A673 (cell line): Measurements from ENCODE around the gene DCLK2. TPM values are rescaled to one million over a fixed set of nuclear protein-coding genes. Genes with fewer than 3 reads are reported as not detected.

Experiments used
- BruUV-seq: library from RNA; stranded (reverse); fragments of 400-500 nt; replicated peaks from 2 replicates; lab custom pipeline; 2021; lab: Mats Ljungman, UMichigan
- CTCF ChIA-PET: fragments of 300-600 bp; sonication (Branson Sonifier 250); formaldehyde crosslinking; loops from one replicate; lab custom pipeline; 2022; ENCODE audit warnings: antibody characterized with exemption; lab: Charles Lee
- POLR2A ChIA-PET: fragments of 300-600 bp; sonication (Branson Sonifier 250); formaldehyde crosslinking; loops from one replicate; lab custom pipeline; 2022; ENCODE audit warnings: antibody characterized with exemption; ENCODE audit not compliant: low non-redundant PET; lab: Charles Lee
- DNase-seq: peaks from one replicate; pipeline ENCODE4 v3.0.0-alpha.2; 2015; ENCODE audit warnings: low spot score
- H3K27ac ChIP-seq: fragments of 200-600 bp; sonication (generic); 2 replicates; pipeline ENCODE4 v1.5.1; 2016; ENCODE audit warnings: mixed run types, low read depth, mild to moderate bottlenecking, mixed read lengths, antibody characterized with exemption, low read length; ENCODE audit not compliant: poor library complexity, severe bottlenecking
- H3K27me3 ChIP-seq: fragments of 200-600 bp; sonication (generic); replicated peaks from 2 replicates; pipeline ENCODE4 v1.6.1; 2017; ENCODE audit warnings: mixed run types, low read depth, mild to moderate bottlenecking, mixed read lengths, antibody characterized with exemption, low read length; ENCODE audit not compliant: insufficient read depth, poor library complexity
- H3K36me3 ChIP-seq: fragments of 200-600 bp; sonication (generic); 2 replicates; pipeline ENCODE4 v1.6.1; 2016; ENCODE audit warnings: mixed run types, mild to moderate bottlenecking, mixed read lengths, antibody characterized with exemption, low read length; ENCODE audit not compliant: insufficient read depth, poor library complexity, severe bottlenecking
- H3K4me1 ChIP-seq: fragments of 200-600 bp; sonication (generic); 2 replicates; pipeline ENCODE4 v1.6.1; 2017; ENCODE audit warnings: mixed run types, mild to moderate bottlenecking, mixed read lengths, antibody characterized with exemption, low read length; ENCODE audit not compliant: insufficient read depth, poor library complexity, severe bottlenecking
- H3K4me3 ChIP-seq: fragments of 200-600 bp; sonication (generic); 2 replicates; pipeline ENCODE4 v1.5.1; 2016; ENCODE audit warnings: low read depth, mixed run types, mild to moderate bottlenecking, mixed read lengths, low read length; ENCODE audit not compliant: poor library complexity, severe bottlenecking
- H3K9me3 ChIP-seq: fragments of 200-600 bp; sonication (generic); 2 replicates; pipeline ENCODE4 v1.6.1; 2016; ENCODE audit warnings: mixed run types, low read depth, mild to moderate bottlenecking, mixed read lengths, antibody characterized with exemption, low read length; ENCODE audit not compliant: poor library complexity, severe bottlenecking
- EZH2 ChIP-seq: fragments of 200-600 bp; sonication (generic); IDR thresholded peaks from 2 replicates; pipeline ENCODE4 v1.6.1; 2017; ENCODE audit warnings: borderline replicate concordance, low read depth, mild to moderate bottlenecking, mixed read lengths, antibody characterized with exemption, low read length; ENCODE audit not compliant: poor library complexity, severe bottlenecking
- intact Hi-C: fragments of 100-400 bp; cut with micrococcal nuclease; formaldehyde crosslinking; loops from one replicate; pipeline ENCODE4 v1.10.0; 2022; ENCODE audit not compliant: unreplicated experiment
- total RNA-seq: library from RNA; stranded (reverse); gene quantifications from 2 replicates; pipeline ENCODE4 v1.2.3, GENCODE V29; 2021
- TF ChIP-seq, protein P1 (sequence below): fragments of 300-800, 200-600 bp; sonication (generic); conservative IDR thresholded peaks from 2 replicates; pipeline ENCODE4 v1.5.1; 2017; ENCODE audit warnings: low read depth, mild to moderate bottlenecking, antibody characterized with exemption, low read length, moderate library complexity, mixed read lengths

Gene DCLK2
- total RNA-seq, 1 experiment from 2014 or later = 4.9 TPM

DNA sequence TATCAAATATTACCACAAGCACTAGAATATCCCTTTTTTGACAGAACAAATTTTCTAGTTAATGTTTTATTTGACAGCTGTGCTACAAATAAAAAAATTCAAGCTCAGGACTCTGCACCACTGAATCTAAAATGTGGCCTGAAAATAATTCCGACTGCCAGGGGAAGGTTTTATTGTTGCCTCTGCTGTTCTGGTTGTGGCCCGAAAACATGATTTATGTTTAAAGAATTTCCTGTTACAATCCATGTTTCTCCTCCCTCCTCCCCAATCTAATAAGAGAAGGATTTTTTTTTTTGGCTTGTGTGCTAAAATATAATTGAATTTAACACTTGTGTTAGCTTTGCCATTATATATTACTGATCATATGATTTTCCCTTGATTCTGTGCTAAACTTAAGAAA is 227.8 kb downstream of the DCLK2 start:
- Histone ChIP-seq H3K27ac (peak overlapping the region; percentile 68), H3K4me3 (no peak overlapping the region), H3K27me3 (no peaks in the 10 kb centered on the region), H3K9me3 (no peaks in the 10 kb centered on the region), H3K36me3 (no peaks in the 10 kb centered on the region), H3K4me1 (peaks cover 52% of the 10 kb centered on the region)
- peak; percentile 75 for DNase-seq
- ChIA-PET POLR2A (no interaction called here), CTCF (no interaction called here)
- no TSS peak for BruUV-seq
- intact Hi-C loops = no loop called here
- TF ChIP-seq EZH2 = no peak
- TF ChIP-seq, protein P1, sequence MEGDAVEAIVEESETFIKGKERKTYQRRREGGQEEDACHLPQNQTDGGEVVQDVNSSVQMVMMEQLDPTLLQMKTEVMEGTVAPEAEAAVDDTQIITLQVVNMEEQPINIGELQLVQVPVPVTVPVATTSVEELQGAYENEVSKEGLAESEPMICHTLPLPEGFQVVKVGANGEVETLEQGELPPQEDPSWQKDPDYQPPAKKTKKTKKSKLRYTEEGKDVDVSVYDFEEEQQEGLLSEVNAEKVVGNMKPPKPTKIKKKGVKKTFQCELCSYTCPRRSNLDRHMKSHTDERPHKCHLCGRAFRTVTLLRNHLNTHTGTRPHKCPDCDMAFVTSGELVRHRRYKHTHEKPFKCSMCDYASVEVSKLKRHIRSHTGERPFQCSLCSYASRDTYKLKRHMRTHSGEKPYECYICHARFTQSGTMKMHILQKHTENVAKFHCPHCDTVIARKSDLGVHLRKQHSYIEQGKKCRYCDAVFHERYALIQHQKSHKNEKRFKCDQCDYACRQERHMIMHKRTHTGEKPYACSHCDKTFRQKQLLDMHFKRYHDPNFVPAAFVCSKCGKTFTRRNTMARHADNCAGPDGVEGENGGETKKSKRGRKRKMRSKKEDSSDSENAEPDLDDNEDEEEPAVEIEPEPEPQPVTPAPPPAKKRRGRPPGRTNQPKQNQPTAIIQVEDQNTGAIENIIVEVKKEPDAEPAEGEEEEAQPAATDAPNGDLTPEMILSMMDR = no peak

DNA sequence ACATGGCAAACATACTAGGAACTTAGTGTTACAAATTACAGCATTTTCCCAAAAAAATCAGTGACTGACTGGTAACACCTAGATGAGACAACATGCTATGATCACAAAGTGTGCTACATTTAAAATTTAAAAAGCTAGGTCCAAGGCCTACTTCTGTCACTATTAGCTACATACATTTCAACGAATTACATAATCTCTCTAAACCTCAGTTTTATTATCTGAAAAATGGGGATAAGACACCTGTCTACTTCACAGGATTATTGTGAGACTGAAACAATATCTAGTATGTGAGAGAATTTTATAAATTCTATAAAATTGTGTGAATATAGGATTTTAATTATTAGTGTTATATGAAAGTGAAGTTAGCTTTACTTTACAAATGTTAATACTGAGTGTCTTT is 228.5 kb downstream of the DCLK2 start:
- no peaks in the 10 kb centered on the region for H3K36me3 ChIP-seq
- TF ChIP-seq, protein P1 = no peak
- TF ChIP-seq EZH2 = no peak
- POLR2A ChIA-PET = no interaction called here
- no peaks in the 10 kb centered on the region for H3K27me3 ChIP-seq
- peaks cover 44% of the 10 kb centered on the region for H3K4me1 ChIP-seq
- CTCF ChIA-PET = no interaction called here
- H3K4me3 ChIP-seq = no peak overlapping the region
- intact Hi-C loops = no loop called here
- H3K27ac ChIP-seq = no peak overlapping the region
- no peaks in the 10 kb centered on the region for H3K9me3 ChIP-seq
- DNase-seq = no peak
- BruUV-seq = no TSS peak
